ENCODE measurements around the gene KCNRG. TPM values are rescaled to one million over a fixed set of nuclear protein-coding genes. Genes with fewer than 3 reads are reported as not detected.
A peak's percentile ranks its signal among the peaks of the same experiment; 100 is the strongest.

KCNRG gene
- total RNA-seq, 1 experiment from 2014 or later: 1.1 TPM

GRCh38 chr13:50033725-50034124, 18.5 kb downstream of the KCNRG start (continued):
- TF ChIP-seq TEAD1 (CRISPR knock-in tag; IDR thresholded peaks at IDR 0.05) (no peak), ZNF281 (CRISPR knock-in tag; IDR thresholded peaks at IDR 0.05) (no peak), ZNF317 (CRISPR knock-in tag; IDR thresholded peaks at IDR 0.05; ENCODE audit: borderline replicate concordance, low read depth) (no peak), ZBTB43 (CRISPR knock-in tag; IDR thresholded peaks at IDR 0.05) (no peak)
- TF ChIP-seq, protein P1, sequence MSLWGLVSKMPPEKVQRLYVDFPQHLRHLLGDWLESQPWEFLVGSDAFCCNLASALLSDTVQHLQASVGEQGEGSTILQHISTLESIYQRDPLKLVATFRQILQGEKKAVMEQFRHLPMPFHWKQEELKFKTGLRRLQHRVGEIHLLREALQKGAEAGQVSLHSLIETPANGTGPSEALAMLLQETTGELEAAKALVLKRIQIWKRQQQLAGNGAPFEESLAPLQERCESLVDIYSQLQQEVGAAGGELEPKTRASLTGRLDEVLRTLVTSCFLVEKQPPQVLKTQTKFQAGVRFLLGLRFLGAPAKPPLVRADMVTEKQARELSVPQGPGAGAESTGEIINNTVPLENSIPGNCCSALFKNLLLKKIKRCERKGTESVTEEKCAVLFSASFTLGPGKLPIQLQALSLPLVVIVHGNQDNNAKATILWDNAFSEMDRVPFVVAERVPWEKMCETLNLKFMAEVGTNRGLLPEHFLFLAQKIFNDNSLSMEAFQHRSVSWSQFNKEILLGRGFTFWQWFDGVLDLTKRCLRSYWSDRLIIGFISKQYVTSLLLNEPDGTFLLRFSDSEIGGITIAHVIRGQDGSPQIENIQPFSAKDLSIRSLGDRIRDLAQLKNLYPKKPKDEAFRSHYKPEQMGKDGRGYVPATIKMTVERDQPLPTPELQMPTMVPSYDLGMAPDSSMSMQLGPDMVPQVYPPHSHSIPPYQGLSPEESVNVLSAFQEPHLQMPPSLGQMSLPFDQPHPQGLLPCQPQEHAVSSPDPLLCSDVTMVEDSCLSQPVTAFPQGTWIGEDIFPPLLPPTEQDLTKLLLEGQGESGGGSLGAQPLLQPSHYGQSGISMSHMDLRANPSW (CRISPR knock-in tag; conservative IDR thresholded peaks at IDR 0.05; ENCODE audit: low read depth): no peak

GRCh38 chr13:50037788-50038187, 22.5 kb downstream of the KCNRG start:
- H3K4me3 Mint-ChIP-seq: no peak overlapping the region
- H3K27me3 Mint-ChIP-seq (ENCODE audit: low read depth): no peaks in the 10 kb centered on the region
- CTCF ChIA-PET: no interaction called here
- peak; percentile 41; the same call in 1 of the 2 replicates for ATAC-seq
- TF ChIP-seq NR1H2 (CRISPR knock-in tag; IDR thresholded peaks at IDR 0.05) (no peak), CREM (CRISPR knock-in tag; IDR thresholded peaks at IDR 0.05) (no peak), EMX1 (CRISPR knock-in tag; IDR thresholded peaks at IDR 0.05) (no peak), TEAD4 (CRISPR knock-in tag; IDR thresholded peaks at IDR 0.05) (no peak), MYBL2 (CRISPR knock-in tag; IDR thresholded peaks at IDR 0.05) (no peak), AFF4 (CRISPR knock-in tag; IDR thresholded peaks at IDR 0.05; ENCODE audit: borderline replicate concordance) (no peak)
- H3K36me3 Mint-ChIP-seq: 0 out of 2 replicates have a peak, but pooled peaks cover 2% of the 10 kb centered on the region
- DNase-seq (ENCODE audit: low spot score): no peak
- 0 out of 2 replicates have a peak overlapping the region, but pooled peaks have one; percentile 27 for H3K27ac Mint-ChIP-seq
- no peaks in the 10 kb centered on the region for H3K4me1 Mint-ChIP-seq
- H3K9me3 Mint-ChIP-seq: no peaks in the 10 kb centered on the region
- POLR2A ChIA-PET: interaction anchor here (0.6 kb wide), 1 partner anchor 28 kb away, joined by 5 read pairs; no protein-coding TSS in a partner anchor

- H3K36me3 Mint-ChIP-seq: 0 out of 2 replicates have a peak, but pooled peaks cover 2% of the 10 kb centered on the region
- TF ChIP-seq, protein P2, sequence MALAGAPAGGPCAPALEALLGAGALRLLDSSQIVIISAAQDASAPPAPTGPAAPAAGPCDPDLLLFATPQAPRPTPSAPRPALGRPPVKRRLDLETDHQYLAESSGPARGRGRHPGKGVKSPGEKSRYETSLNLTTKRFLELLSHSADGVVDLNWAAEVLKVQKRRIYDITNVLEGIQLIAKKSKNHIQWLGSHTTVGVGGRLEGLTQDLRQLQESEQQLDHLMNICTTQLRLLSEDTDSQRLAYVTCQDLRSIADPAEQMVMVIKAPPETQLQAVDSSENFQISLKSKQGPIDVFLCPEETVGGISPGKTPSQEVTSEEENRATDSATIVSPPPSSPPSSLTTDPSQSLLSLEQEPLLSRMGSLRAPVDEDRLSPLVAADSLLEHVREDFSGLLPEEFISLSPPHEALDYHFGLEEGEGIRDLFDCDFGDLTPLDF (CRISPR knock-in tag; IDR thresholded peaks at IDR 0.05): no peak
- no peak for TF ChIP-seq FOXP1 (CRISPR knock-in tag; IDR thresholded peaks at IDR 0.05; ENCODE audit: borderline replicate concordance)
- TF ChIP-seq NFATC4 (CRISPR knock-in tag; IDR thresholded peaks at IDR 0.05): no peak
- no peak for TF ChIP-seq TEAD1 (CRISPR knock-in tag; IDR thresholded peaks at IDR 0.05)
- no peak for TF ChIP-seq GTF2I (CRISPR knock-in tag; conservative IDR thresholded peaks at IDR 0.05)
- TF ChIP-seq FOXJ3 (CRISPR knock-in tag; IDR thresholded peaks at IDR 0.05; ENCODE audit: borderline replicate concordance): no peak
- CTCF ChIA-PET: no interaction called here
- H3K4me1 Mint-ChIP-seq: no peaks in the 10 kb centered on the region
- DNase-seq (ENCODE audit: low spot score) (no peak), ATAC-seq (no peak)
- H3K27me3 Mint-ChIP-seq (ENCODE audit: low read depth): no peaks in the 10 kb centered on the region
- H3K4me3 Mint-ChIP-seq: no peak overlapping the region
- no peaks in the 10 kb centered on the region for H3K9me3 Mint-ChIP-seq
- POLR2A ChIA-PET: interaction anchor here (0.6 kb wide), 1 partner anchor 29 kb away, joined by 5 read pairs; no protein-coding TSS in a partner anchor
- peak overlapping the region; percentile 32; the same call in 1 of the 2 replicates for H3K27ac Mint-ChIP-seq
Observed at GRCh38 chr13:50038266-50038665, 23.0 kb downstream of the KCNRG start.

All from WTC11 (cell line).